HG02970 (cell line): ENCODE data around the gene PEX14.
A peak's percentile ranks its signal among the peaks of the same experiment; 100 is the strongest.
"Not testable (repeated sequence)": the region's sequence is repeated elsewhere in the genome, so short reads cannot be mapped to it uniquely, and the experiment has no call there.

Experiments
- ATAC-seq: cut with Tn5 transposase; IDR thresholded peaks from one replicate; pipeline ENCODE4 v1.9.1; 2021; ENCODE audit warnings: mild to moderate bottlenecking, moderate library complexity, moderate number of reproducible peaks; ENCODE audit not compliant: unreplicated experiment, low FRiP score

The PEX14 gene

DNA sequence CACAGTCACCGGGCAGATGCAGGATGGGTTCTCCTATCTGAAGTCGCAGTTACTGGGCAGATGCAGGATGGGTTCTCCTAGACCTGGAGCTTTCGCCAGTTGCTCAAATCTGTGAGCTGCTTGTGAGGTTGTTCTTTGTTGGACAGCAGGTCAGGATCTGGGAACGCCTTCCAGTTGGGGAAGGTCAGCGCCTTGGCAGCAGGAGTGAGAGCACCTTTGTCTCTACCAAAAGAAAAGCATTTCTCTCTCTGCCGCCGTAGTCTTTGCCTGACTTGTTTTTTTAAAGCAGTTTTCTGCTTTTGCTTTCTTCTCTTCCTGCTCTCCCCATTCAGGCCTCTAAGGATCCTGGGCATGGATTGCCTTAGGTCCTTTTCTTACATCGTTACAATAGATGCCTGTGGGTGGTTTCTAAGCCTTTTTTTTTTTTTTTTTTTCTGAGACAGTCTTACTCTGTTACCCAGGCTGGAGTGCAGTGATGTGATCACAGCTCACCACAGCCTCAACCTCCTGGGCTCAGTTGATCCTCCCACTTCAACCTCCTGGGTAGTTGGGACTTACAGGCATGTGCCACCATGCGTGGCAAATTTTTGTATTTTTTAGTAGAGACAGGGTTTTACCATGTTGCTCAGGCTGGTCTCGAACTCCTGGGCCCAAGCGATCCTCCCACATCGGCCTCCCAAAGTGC, 15.7 kb downstream of the PEX14 start:
- no peak for ATAC-seq

DNA sequence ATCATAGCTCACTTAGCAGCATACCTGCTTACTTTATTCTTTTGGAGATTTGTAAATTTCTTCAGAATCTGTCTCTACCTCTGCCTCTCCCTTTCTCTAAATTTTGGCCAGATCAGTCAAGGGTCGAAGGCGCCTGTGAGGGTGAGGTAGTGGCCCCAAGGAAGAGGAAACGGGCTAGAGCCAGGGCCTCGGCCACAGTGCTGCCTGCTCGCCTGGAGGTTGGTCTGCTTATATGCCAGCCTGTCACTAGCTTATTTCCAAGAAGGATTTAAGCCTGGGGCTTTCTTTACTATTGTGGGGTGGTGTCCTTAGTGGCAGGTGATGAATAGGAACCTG, 19.6 kb downstream of the PEX14 start:
- no peak for ATAC-seq

DNA sequence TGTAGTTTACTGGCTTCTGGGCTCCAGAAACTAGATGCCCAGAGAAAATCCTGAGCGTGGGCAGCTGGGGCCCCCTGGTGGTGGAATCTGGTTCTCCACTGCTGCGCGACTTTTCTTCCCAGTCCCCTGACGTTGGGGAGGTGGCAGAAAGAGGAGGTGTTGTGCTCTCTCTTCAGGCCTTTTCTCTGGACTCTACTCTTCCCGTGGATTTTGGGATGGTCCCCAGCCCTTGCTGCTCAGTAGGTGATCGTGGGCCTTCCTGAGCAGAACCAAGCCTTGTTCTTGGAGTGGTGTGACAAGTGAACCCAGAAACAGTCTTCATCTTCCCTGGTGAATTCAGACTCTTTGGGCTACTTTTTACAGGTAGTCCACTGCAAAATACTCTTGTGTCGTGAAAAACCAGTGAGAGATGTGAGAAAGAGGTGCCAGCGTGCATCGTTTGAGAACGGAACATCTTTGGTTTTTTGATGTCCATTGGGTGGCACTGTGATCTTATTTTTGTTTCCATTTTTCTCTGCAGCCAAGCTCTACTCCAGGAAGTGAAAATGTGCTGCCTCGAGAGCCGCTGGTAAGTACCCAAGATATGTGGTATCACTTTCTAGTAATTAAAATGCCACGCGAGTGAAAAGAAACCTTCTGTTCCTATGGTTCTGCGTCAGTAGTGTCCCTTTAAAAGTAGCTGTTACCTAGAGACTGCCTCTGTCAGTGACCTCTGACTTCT, 20.2 kb downstream of the PEX14 start:
- ATAC-seq: peak; percentile 75

DNA sequence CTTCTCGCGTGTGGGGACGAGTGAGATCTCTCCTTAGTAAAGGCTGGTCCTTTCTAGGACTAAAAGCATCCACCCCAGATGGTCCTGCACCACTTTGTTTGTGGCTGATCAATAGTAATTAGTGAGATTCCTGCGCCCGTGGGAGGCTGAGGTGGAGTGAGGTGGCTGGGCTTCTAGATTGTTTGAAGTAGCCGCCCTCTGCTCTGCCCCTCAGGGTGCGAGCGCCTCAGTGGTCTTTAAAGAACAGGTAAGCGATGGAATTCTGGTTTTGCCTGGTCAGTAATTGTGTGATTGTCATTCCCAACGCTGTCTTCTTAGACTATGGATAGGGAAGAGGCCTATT, 20.7 kb downstream of the PEX14 start:
- no peak for ATAC-seq

DNA sequence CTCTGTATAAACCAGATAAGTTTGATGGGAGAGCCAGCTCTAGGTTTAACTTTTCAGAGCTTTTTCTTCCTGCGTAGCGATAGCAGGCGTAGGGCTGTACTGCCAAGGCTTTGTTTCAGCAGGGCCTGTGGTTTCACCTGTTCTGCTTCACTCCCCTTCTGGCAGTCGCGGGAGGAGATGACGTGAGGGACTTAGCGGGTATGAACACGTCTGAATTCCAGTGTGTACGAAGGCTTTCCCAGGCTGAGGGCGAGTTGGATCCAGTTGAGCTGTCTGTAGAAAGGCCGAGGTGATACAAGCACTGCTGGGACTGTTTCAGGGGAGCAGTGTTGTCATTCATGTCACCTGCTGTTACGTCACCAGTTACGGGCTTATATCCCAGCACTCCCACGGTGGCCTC, 21.2 kb downstream of the PEX14 start:
- ATAC-seq: no peak

DNA sequence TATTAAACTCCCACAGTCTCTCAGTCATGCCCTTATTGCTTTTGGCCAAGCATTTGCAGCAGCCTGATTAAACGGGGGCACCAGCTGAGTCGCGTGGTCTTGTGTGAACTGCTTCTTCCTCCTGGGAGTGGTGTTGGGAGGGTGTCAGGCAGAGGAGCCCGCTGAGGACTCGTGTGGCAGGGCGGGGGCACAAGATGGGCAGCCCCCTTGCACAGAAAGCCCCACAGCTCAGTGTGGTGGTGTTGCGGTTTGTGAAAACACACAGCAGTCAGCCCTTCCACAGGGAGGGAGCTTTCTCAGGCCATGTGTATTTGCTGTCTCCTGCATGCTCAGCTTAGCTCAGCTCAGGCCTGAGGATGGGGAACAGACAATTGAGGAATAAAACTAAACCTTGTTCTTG, 22.4 kb downstream of the PEX14 start:
- no peak for ATAC-seq

DNA sequence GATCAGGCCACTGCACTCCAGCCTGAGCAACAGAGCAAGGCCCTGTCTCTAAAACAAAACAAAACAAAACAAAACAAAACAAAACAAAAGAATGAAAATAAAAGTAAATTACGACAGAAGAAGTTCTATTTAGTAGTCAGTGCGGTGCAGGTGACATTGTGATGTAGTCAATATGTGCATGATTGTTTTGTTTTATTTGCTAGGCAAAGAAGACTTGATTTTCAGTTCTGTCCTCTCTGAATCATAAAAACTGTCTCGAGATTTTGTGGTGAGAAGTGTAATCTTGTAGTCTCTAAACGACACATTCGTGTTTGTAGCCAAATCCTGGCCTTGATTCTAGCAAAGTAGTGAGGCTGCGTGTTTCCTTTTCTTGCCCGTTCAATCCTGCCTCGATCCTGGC, 23.5 kb downstream of the PEX14 start:
- ATAC-seq: no peak

DNA sequence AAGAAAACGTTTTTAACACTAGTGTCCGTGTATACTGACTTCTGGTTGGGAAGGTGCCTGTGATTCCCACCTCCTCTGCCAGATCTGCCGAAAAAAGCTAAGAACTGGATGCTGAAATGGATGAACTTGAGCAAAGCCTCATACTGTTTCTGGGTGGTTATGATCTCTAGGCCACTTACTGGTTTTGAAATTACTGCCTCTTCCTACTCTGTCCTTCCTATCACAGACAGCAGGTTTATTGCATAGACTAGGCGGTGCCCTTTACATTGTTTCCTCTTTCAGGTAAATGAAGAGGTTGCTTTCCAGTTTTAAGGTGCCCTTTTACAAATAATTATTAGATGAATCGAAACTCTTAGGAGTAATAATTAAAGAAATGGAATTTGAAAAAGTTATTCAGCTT, 27.5 kb downstream of the PEX14 start:
- ATAC-seq: no peak

DNA sequence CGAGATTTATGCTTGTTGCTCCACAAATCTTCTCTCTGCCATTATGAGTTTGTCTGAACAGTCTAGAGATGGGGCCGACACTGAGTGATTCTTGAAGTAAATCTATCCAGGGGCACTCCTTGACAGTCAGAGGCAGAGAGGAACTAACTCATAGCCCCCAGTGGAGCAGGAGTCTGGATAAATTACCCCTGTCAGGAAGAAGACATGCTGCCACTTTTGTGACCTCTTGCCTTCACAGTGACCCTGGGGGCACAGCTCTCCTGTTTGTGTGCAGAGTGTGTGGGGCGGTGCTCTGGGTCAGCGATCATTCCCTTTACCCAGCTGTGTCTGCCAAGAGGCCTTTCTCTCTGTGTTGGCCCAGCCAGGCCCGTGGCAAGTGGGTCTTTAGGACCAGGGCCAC, 29.5 kb downstream of the PEX14 start:
- ATAC-seq: no peak

DNA sequence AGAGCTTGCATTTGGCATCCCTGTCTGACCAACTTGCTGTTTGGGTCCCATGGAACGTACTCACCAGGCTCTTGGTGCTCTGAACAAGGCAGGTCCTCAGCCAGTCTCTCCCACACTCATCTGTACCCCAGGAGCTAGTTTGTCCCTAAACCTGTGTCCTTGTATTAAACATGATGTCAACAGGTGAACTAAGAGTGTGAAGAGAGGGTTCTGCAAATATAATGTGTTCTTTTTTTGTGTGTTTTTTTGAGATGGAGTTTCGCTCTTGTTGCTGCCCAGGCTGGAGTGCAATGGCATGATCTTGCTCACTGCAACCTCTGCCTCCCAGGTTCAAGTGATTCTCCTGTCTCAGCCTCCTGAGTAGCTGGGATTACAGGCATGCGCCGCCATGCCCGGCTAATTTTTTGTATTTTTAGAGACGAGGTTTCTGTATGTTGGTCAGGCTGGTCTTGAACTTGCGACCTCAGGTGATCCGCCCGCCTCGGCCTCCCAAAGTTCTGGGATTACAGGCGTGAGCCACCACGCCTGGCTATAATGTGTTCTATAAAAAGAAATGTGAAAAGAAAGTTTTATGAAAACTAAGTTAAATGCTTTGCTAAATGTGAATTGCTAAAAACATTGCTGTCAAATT, 31.4 kb downstream of the PEX14 start:
- ATAC-seq: not testable (repeated sequence)

DNA sequence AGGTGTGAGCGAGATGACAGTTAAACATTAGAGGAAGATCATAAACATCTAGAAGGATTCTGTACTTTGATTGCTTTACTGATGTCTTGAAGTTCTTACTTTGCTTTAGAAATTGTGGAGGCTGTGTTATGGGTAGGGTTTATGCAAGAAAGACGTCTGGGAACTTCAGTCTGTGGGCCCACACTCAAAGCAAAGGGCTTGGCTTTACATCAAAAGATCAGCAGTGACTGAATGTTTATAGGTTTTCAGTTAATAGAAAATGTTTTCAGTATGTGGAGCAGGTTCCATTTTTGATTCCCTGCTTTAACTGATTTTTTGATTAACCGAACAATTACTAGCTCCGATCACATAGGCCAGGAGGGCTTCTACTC, 31.9 kb downstream of the PEX14 start:
- ATAC-seq: no peak

DNA sequence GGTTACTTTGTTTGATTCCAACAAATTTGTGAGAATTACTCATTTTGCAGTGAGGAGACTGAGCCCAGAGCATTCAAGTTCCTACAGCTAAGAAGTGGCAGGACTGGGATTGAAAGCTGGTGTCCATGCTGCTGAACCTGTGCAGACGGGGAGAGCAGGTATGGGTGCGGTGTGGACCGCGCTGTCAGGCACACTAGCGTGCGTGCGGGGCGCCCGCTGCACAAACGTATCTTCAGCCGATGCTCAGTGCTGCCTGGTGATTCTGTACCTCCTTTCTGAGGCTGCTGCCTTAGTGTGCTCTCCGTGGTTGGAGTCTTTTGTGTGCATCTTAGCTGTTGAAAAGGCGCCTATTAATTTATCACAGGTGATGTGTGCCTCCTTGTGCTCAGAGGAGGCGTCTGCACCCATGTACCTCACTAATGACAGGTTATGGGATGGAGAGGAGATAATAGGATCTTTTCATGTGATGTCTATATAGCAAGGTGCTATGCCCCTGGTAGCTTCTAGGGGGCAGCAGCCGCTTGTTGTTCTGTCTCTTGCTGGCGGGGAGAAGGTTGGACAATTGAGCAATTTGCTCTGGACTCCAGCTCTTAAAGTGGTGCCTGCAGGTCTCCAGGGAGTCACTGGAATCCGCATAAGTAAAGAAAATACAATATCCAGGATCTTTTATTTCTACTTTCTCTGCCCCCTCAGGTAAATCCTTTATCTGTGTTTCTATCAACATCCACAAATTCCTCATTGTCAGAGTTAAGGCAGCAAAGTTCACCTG, 32.5 kb downstream of the PEX14 start:
- no peak for ATAC-seq

DNA sequence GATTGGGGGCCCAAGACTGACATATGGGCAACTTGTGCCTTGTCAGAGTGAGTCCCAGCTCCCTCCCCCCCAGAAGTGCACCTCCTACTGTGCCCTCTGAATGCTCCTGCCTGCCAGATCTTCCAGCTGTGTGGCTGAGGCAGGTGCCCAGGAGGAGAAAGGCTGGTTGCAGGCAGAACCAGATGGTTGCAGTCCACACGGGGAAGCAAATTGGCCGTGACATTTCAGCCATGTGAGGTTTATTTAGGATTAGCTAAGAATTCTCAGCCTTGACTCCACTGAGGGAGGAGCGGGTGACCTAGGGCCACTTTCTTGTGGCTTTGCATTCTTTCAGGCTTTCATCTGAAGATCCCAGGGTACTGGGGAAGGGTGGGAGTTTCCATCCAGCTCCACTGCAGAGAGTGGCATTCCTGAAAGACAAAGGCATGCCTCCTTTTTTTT, 33.8 kb downstream of the PEX14 start:
- ATAC-seq: no peak

DNA sequence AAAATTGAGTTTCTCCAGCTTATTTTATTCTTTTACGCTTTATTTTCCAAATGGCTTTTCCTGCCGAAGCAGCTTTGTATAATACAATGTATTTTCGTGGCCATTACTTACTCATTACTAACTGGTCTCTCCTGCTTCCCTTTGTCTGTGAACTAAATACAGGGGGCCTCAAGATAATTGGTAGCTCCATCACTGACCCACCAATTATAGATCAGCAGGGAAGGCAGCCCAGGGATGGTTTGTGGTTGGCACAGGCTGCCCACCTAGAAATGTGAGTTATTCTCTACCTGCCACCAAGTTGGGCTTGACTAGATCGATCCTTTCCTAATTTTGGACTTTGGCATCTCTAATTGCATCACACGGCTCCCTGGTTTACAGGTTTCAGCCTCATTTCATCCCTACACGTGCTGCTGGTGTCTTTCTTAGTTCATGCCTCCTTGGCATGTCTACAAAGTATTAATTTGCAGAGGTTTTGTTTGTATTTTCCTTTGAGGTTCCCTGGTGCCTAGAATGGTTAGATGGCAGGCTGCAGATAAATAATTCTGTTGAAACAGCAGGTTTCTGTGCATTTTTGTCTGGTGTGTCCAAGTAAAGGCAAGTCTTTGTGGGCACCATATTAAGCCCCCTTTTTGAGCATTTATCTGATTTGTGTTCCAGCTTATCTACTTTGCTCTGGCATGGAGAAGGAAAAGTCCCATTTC, 35.2 kb downstream of the PEX14 start:
- ATAC-seq: no peak

DNA sequence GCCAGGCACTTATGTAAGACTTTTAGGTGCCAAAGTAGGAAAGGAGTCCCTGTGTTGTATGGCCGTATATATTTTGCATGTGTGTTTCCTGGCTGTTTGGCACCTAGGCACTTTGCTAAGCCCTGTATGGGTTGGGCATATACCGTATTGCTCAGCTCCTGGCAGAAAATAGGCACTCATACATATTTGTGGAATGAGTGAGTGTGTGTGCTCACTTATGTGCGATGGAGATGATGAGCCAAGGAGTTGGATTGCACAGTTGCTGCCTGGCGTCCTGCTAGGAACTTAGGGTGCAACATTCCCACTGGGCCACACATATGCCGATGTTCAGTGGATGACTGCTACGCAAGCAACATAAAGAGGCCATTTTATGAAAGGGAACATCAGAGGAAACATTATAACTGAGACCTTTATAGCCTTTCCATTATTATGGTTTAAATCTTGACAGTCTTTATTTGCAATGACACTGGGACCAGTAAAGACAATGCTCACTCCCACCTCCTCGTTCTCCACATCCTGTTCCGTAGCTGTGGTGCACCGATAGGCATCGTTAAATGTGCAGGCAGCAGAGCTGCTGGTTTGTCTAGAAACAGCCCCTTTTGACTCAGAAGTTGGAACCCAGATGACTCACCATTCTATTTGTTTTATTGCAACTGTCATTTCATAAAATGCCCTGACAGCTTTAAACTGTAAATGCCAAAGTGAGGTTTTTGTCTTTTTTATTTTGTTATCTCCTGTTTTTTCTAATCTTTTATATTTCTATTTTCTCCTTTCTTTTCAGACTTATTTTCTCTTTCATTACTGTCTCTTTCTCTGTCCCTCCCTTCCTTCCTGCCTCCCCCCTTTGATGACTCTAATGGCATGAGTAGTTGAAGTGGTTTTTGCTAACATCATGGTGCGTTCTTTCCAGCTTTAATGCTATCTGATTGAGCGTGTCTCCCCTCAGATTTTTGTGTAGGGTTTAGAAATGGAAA, 36.1 kb downstream of the PEX14 start:
- no peak for ATAC-seq

DNA sequence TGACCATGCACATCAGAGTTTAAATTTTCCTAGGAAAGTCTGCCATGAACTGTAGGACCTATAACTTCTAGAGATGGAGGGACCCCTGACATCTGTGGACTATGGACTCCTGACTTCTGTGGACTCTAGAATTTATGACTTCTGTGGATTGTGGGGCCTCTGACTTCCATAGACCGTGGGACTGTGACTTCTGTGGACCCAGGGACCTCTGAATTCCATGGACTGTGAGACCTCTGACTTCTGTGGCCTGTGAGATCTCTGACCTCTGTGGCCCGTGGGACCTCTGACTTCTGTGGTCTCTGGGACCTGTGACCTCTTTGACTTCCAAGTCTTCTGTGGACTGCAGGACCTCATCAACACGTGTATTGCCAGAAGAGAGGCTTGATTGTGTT, 36.7 kb downstream of the PEX14 start:
- ATAC-seq: no peak

DNA sequence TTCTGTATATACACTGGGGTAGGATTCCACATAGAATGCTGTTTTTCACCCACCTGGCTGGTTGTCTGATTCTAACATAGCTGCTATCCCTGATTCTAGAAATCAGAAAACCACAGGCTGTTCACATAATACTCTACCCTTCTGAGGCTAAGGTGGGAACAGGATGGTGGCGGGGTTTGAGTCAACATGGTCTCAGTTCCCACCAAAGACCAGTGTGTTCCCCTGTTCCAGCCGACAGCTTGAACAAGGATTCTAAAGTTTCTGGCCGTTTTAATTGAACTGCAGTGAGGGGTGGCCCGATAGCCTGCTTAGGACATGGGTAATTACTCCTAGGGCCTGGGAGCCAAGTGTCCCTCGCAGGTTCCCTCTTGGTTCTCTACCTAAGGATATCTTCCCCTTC, 38.4 kb downstream of the PEX14 start:
- no peak for ATAC-seq

DNA sequence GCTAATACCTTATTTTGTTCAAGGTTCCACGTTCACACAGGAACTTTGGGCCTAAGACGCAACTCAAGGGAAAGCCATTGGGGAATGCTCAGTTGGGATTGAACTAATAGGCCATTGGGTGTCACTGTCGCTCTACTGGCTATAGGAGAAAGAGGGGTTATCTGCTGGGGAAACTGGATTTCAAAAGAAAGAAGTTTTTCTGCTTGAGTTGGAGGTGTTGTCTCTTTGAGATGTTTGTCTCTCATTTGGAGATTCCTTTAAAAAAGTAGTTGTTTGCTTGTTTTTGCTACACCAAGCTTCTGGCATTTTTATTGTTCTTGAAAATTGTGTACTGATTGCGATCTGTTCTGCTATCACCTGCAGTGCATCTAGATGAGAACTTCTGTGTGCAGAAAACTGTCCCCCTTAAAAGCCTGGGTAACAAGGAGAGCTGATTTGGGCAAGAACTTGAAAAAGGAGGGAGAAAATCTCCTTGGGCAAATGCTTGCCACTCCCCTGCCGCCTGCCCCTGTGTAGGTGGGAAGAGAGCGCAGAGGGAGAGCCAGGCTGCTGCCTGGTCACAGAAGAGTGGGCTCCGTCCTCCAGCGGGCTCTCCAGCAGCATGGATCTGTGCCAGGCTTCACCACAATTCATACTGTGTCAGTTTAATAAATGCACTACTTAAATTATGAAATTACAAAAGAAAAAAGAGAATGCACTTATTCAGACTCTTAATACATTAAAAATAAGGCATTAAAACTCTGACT, 39.9 kb downstream of the PEX14 start:
- no peak for ATAC-seq
